Activated T-cell treated with anti-CD3 and anti-CD28 coated beads, Interleukin-2, amount 50 U/mL, for 24 hours (primary cell): Measurements from ENCODE around the gene MAGI1.
"Not testable (repeated sequence)": the region's sequence is repeated elsewhere in the genome, so short reads cannot be mapped to it uniquely, and the experiment has no call there.

Experiments
- DNase-seq: peaks from one replicate; pipeline ENCODE4 v3.0.0-alpha.2; 2020
- H3K27ac Mint-ChIP-seq: 2 replicates; pipeline ENCODE4 v1.8.0; 2020; ENCODE audit warnings: mild to moderate bottlenecking, mixed read lengths
- H3K27me3 Mint-ChIP-seq: 2 replicates; pipeline ENCODE4 v1.8.0; 2020; ENCODE audit warnings: mixed read lengths
- H3K36me3 Mint-ChIP-seq: 2 replicates; pipeline ENCODE4 v1.8.0; 2020; ENCODE audit warnings: low read depth, mixed read lengths
- H3K4me1 Mint-ChIP-seq: 2 replicates; pipeline ENCODE4 v1.8.0; 2020; ENCODE audit warnings: low read depth, mixed read lengths
- H3K4me3 Mint-ChIP-seq: 2 replicates; pipeline ENCODE4 v1.8.0; 2020; ENCODE audit warnings: mild to moderate bottlenecking, moderate library complexity, mixed read lengths
- H3K9me3 Mint-ChIP-seq: 2 replicates; pipeline ENCODE4 v1.8.0; 2020; ENCODE audit warnings: mixed read lengths

MAGI1 gene

GRCh38 chr3:66031102-66031698, 7.5 kb downstream of the MAGI1 start:
- no peak overlapping the region for H3K4me3 Mint-ChIP-seq
- H3K27ac Mint-ChIP-seq = no peak overlapping the region
- H3K36me3 Mint-ChIP-seq = no peaks in the 10 kb centered on the region
- H3K27me3 Mint-ChIP-seq = peaks cover 37% of the 10 kb centered on the region
- DNase-seq = no peak
- H3K9me3 Mint-ChIP-seq = peaks cover 2% of the 10 kb centered on the region
- H3K4me1 Mint-ChIP-seq = peaks cover 9% of the 10 kb centered on the region

GRCh38 chr3:66029443-66029842, 9.3 kb downstream of the MAGI1 start:
- no peak for DNase-seq
- H3K36me3 Mint-ChIP-seq = no peaks in the 10 kb centered on the region
- H3K4me1 Mint-ChIP-seq = peaks cover 9% of the 10 kb centered on the region
- no peak overlapping the region for H3K4me3 Mint-ChIP-seq
- peaks cover 22% of the 10 kb centered on the region for H3K27me3 Mint-ChIP-seq
- peaks cover 2% of the 10 kb centered on the region for H3K9me3 Mint-ChIP-seq
- no peak overlapping the region for H3K27ac Mint-ChIP-seq

- no peaks in the 10 kb centered on the region for H3K36me3 Mint-ChIP-seq
- peaks cover 18% of the 10 kb centered on the region for H3K27me3 Mint-ChIP-seq
- H3K27ac Mint-ChIP-seq = no peak overlapping the region
- peaks cover 9% of the 10 kb centered on the region for H3K4me1 Mint-ChIP-seq
- no peak for DNase-seq
- no peak overlapping the region for H3K4me3 Mint-ChIP-seq
- H3K9me3 Mint-ChIP-seq = peaks cover 2% of the 10 kb centered on the region
These were observed 9.7 kb downstream of the MAGI1 start for GRCh38 chr3:66029014-66029413.

- Mint-ChIP-seq H3K9me3 (peaks cover 2% of the 10 kb centered on the region), H3K27me3 (peaks cover 18% of the 10 kb centered on the region), H3K36me3 (no peaks in the 10 kb centered on the region), H3K4me1 (peaks cover 5% of the 10 kb centered on the region), H3K4me3 (no peak overlapping the region), H3K27ac (no peak overlapping the region)
- DNase-seq = no peak
These were observed 10.3 kb downstream of the MAGI1 start for GRCh38 chr3:66028457-66028856.

- not testable (repeated sequence) for H3K4me1 Mint-ChIP-seq, H3K4me3 Mint-ChIP-seq, H3K36me3 Mint-ChIP-seq, DNase-seq, H3K27ac Mint-ChIP-seq, H3K9me3 Mint-ChIP-seq
- H3K27me3 Mint-ChIP-seq = peaks cover 22% of the 10 kb centered on the region
These were observed 11.6 kb downstream of the MAGI1 start for GRCh38 chr3:66027099-66027498.

- no peaks in the 10 kb centered on the region for H3K4me1 Mint-ChIP-seq
- H3K9me3 Mint-ChIP-seq = peaks cover 2% of the 10 kb centered on the region
- H3K4me3 Mint-ChIP-seq = no peak overlapping the region
- no peak overlapping the region for H3K27ac Mint-ChIP-seq
- H3K27me3 Mint-ChIP-seq = peaks cover 18% of the 10 kb centered on the region
- no peaks in the 10 kb centered on the region for H3K36me3 Mint-ChIP-seq
- no peak for DNase-seq
These were observed 14.9 kb downstream of the MAGI1 start for GRCh38 chr3:66023738-66024385.

- Mint-ChIP-seq H3K27ac (no peak overlapping the region), H3K9me3 (peaks cover 2% of the 10 kb centered on the region), H3K4me3 (no peak overlapping the region), H3K36me3 (no peaks in the 10 kb centered on the region), H3K27me3 (peaks cover 14% of the 10 kb centered on the region), H3K4me1 (no peaks in the 10 kb centered on the region)
- DNase-seq = no peak
These were observed 15.5 kb downstream of the MAGI1 start for GRCh38 chr3:66023229-66023628.

GRCh38 chr3:66021731-66022131, 17.0 kb downstream of the MAGI1 start:
- H3K27me3 Mint-ChIP-seq = peaks cover 14% of the 10 kb centered on the region
- H3K4me3 Mint-ChIP-seq = no peak overlapping the region
- no peak overlapping the region for H3K27ac Mint-ChIP-seq
- no peak for DNase-seq
- H3K36me3 Mint-ChIP-seq = no peaks in the 10 kb centered on the region
- no peaks in the 10 kb centered on the region for H3K4me1 Mint-ChIP-seq
- peaks cover 2% of the 10 kb centered on the region for H3K9me3 Mint-ChIP-seq

GRCh38 chr3:66019896-66020295, 18.8 kb downstream of the MAGI1 start:
- H3K4me1 Mint-ChIP-seq = no peaks in the 10 kb centered on the region
- peaks cover 12% of the 10 kb centered on the region for H3K27me3 Mint-ChIP-seq
- no peak overlapping the region for H3K4me3 Mint-ChIP-seq
- H3K36me3 Mint-ChIP-seq = no peaks in the 10 kb centered on the region
- H3K9me3 Mint-ChIP-seq = no peaks in the 10 kb centered on the region
- no peak for DNase-seq
- H3K27ac Mint-ChIP-seq = no peak overlapping the region

GRCh38 chr3:66018057-66019033, 20.4 kb downstream of the MAGI1 start:
- Mint-ChIP-seq H3K4me3 (no peak overlapping the region), H3K4me1 (no peaks in the 10 kb centered on the region), H3K9me3 (no peaks in the 10 kb centered on the region), H3K27me3 (peaks cover 12% of the 10 kb centered on the region), H3K27ac (no peak overlapping the region), H3K36me3 (no peaks in the 10 kb centered on the region)
- no peak for DNase-seq

- H3K4me1 Mint-ChIP-seq = no peaks in the 10 kb centered on the region
- no peaks in the 10 kb centered on the region for H3K36me3 Mint-ChIP-seq
- no peak overlapping the region for H3K27ac Mint-ChIP-seq
- H3K4me3 Mint-ChIP-seq = no peak overlapping the region
- H3K27me3 Mint-ChIP-seq = peaks cover 10% of the 10 kb centered on the region
- no peaks in the 10 kb centered on the region for H3K9me3 Mint-ChIP-seq
- no peak for DNase-seq
These were observed 21.1 kb downstream of the MAGI1 start for GRCh38 chr3:66017591-66017990.

- DNase-seq = no peak
- no peaks in the 10 kb centered on the region for H3K9me3 Mint-ChIP-seq
These were observed 21.6 kb downstream of the MAGI1 start for GRCh38 chr3:66017084-66017483.

GRCh38 chr3:66015841-66016240, 22.9 kb downstream of the MAGI1 start:
- no peaks in the 10 kb centered on the region for H3K36me3 Mint-ChIP-seq
- DNase-seq = no peak
- no peaks in the 10 kb centered on the region for H3K9me3 Mint-ChIP-seq
- H3K27ac Mint-ChIP-seq = no peak overlapping the region
- H3K27me3 Mint-ChIP-seq = peaks cover 4% of the 10 kb centered on the region
- no peaks in the 10 kb centered on the region for H3K4me1 Mint-ChIP-seq
- H3K4me3 Mint-ChIP-seq = no peak overlapping the region

More at GRCh38 chr3:66017084-66017483, 21.6 kb downstream of the MAGI1 start:
- H3K4me1 Mint-ChIP-seq = no peaks in the 10 kb centered on the region
- H3K4me3 Mint-ChIP-seq = no peak overlapping the region
- H3K27ac Mint-ChIP-seq = no peak overlapping the region
- H3K27me3 Mint-ChIP-seq = peaks cover 8% of the 10 kb centered on the region
- no peaks in the 10 kb centered on the region for H3K36me3 Mint-ChIP-seq

- no peak for DNase-seq
- H3K27me3 Mint-ChIP-seq = peaks cover 4% of the 10 kb centered on the region
- no peak overlapping the region for H3K4me3 Mint-ChIP-seq
- H3K9me3 Mint-ChIP-seq = no peaks in the 10 kb centered on the region
- H3K4me1 Mint-ChIP-seq = no peaks in the 10 kb centered on the region
- no peak overlapping the region for H3K27ac Mint-ChIP-seq
- no peaks in the 10 kb centered on the region for H3K36me3 Mint-ChIP-seq
These were observed 24.1 kb downstream of the MAGI1 start for GRCh38 chr3:66014651-66015050.

GRCh38 chr3:66014056-66014455, 24.7 kb downstream of the MAGI1 start:
- Mint-ChIP-seq H3K4me3 (no peak overlapping the region), H3K36me3 (no peaks in the 10 kb centered on the region), H3K4me1 (no peaks in the 10 kb centered on the region), H3K9me3 (no peaks in the 10 kb centered on the region), H3K27me3 (peaks cover 7% of the 10 kb centered on the region), H3K27ac (no peak overlapping the region)
- DNase-seq = no peak
